GM10847 (cell line): Measurements from ENCODE around the gene GPSM1.

Source experiments
- POLR2A ChIP-seq: IDR thresholded peaks from 2 replicates; pipeline ENCODE4 v1.6.1; 2011; ENCODE audit not compliant: insufficient read length; ENCODE audit errors: extremely low read depth

GPSM1 gene

DNA sequence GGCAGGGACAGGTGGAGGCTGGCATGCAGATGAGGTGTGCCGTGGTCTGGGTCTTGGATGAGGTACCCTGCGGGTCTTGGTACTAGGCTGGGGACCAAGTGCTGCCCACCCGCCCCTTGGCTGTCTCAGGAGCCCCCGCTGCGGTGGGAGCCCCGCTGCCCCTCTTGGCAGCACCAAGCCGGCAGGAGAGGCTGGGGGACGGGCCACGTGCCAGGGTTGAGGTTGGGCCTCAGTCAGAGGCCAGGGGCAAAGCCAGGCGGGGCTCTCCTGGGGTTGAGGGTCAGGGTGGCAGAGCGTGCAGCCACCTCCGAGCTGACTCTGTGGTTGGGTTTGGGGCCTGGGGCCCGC is 44.2 kb downstream of the GPSM1 start:
- TF ChIP-seq POLR2A = no peak

DNA sequence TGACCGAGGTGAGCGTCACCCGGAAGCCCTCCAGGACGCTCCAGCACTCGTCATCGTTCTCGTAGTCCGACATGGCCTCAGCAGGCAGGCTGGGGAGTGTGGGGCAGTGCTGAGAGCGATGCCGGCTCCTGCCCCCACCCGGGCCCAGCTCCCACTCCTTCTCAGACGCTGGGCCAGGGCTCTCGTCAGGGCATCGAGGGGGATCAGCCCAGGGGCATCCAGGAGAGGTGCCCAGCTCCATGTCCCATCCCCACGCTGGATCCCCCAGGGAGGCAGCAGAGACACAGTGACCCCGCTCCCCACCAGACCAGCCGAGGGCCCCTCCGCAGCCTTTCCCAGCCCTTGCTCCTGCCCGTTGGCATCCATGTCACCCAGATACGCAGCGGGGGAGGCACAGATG is 44.7 kb downstream of the GPSM1 start:
- TF ChIP-seq POLR2A = no peak

DNA sequence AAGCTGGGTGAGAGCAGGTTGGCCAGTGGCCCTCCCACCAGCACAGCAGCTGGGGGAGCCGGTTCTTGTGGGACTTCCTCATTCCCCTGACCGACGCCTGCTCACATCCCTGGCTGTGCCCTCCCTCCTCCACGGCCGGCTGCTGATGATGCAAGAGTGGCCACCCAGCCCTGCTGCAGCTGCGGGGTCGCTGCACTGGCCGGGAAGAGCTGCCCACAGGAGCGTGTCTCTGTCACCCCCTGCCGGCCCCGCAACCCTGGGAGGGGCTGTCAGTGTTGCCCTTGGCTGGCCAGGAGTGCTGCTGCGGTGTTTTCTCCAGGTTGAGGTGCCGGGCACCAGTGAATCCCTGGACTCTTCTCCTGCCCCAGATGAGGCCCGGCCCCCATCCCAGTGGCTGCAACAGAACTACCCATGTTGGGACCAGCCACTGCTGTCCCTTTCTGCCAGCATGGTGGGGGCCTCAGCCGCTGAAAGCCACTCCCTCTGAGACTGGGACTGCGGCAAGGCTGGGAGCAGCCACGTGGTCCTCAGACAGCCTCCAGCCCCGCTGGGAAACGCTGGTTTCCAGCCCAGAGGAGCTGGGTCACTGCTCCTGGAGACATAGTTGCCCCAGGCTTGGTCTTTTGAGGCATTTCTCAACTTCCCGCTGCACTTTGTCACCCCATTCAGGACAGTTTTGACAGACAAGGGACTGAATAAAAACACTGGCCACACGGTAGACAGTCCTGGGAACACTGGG is 45.4 kb downstream of the GPSM1 start:
- no peak for TF ChIP-seq POLR2A

GRCh38 chr9:136373300-136374182 is 46.2 kb downstream of the GPSM1 start, which contains the start of gene CARD9:
CARD9 (minus strand) TSS chr9:136373669; CDS start chr9:136372078, 1,591 bp downstream.
- TF ChIP-seq POLR2A = no peak

GRCh38 chr9:136374183-136374575 is 46.8 kb downstream of the GPSM1 start:
- TF ChIP-seq POLR2A = no peak

DNA sequence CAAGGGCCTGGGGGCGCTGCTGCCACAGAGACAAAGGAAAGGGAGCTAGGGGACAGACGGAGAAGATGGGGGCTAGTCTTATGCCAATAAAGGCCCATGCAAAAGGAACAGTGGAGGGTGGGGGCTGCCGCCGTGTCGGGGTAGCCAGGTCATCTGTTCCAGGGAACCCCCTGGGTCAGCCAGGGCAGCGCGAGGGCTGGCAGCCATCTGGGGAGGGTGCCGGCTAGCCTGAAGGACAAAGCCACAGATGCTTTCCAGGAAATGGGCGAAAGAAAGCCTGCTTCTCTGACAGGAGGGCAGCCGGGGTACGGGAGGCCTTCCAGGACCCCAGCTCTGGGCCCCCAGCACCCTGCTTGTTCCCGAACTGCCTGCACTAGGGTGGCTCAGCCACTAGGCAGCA is 47.8 kb downstream of the GPSM1 start:
- no peak for TF ChIP-seq POLR2A

DNA sequence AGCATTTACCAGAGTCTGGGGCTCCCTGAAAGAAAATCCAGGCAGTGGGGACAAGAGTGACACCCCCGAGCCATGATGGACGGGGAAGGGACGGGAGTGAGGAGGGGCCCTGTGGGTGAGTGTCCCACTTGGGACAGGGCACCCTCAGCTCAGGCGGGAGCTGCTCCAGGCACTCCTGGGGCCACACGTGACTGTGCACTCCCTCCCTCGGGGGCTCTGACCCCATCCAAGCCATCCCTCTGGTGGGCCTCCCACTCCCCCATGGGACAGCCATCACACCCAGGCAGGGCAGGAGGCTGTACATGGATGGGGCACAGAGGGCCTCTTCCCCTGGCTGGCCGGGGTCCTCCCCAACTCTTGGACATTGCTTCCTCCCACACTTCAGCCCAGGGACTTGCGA is 49.1 kb downstream of the GPSM1 start:
- TF ChIP-seq POLR2A = no peak

DNA sequence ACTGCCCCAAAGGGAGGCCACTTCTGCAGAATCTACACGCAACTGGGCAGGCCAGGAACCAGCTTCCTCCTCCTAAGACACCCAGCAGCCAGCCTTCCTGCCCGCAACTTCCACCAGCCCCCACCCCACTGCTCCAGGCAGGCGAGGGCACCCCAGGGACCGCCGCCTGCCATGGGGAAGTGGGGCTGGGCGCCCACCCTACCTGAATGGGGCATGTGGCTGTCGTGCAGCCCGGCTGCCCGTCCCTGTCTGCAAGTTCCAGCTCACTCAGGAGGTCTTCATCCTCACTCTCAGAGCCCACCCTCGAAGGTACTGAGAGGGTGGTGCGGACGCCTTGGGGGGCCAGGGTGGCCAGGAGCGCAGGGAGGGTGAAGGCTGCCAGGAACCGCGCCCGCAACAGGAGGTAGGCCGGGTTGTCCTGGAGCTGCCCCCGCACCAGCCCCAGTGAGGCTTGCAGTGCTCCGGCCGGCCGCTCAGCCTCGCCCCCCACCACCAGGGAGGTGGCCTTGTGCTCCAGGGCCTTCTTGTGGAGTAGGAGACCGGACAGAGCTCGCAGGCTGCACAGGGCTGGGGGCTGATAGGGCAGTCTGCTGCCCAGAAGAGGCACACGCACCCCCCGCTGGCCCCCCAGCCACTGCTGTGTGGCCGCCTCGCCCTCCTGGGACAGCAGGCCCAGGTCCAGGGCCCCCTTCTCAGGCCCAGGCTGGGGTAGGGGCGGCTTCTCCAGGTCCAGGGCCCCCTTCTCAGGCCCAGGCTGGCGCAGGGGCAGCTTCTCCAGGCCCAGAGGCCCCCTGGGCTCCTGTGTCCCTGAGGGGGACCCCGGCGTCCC is 50.2 kb downstream of the GPSM1 start:
- no peak for TF ChIP-seq POLR2A

- no peak for TF ChIP-seq POLR2A
These were observed 51.0 kb downstream of the GPSM1 start for GRCh38 chr9:136378170-136379002.

GRCh38 chr9:136379003-136379287 is 51.6 kb downstream of the GPSM1 start:
- no peak for TF ChIP-seq POLR2A

- TF ChIP-seq POLR2A = no peak
These were observed 52.1 kb downstream of the GPSM1 start for GRCh38 chr9:136379401-136379800.

- no peak for TF ChIP-seq POLR2A
These were observed 52.6 kb downstream of the GPSM1 start for GRCh38 chr9:136379891-136380290.

DNA sequence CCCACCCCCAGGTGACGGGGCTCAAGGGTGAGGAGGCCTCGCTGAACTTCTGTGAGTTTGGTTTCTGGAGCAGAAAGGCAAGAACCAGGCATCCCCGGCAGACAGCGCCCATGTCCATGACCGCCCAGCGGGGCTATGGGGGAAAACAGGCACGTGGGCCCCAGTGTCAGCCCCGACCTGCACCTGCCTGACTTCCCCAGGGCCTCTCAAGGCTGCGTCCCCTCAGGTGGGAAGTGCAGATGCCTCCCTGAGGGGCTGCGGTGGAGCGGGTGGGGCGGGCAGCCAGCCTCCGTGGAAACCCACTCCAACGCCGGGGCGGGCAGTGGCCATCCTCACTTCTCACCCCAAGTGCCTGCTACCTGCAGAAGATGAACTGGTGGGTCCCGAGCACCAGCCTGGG is 53.0 kb downstream of the GPSM1 start:
- TF ChIP-seq POLR2A = no peak

GRCh38 chr9:136381311-136381710 is 54.0 kb downstream of the GPSM1 start:
- no peak for TF ChIP-seq POLR2A

DNA sequence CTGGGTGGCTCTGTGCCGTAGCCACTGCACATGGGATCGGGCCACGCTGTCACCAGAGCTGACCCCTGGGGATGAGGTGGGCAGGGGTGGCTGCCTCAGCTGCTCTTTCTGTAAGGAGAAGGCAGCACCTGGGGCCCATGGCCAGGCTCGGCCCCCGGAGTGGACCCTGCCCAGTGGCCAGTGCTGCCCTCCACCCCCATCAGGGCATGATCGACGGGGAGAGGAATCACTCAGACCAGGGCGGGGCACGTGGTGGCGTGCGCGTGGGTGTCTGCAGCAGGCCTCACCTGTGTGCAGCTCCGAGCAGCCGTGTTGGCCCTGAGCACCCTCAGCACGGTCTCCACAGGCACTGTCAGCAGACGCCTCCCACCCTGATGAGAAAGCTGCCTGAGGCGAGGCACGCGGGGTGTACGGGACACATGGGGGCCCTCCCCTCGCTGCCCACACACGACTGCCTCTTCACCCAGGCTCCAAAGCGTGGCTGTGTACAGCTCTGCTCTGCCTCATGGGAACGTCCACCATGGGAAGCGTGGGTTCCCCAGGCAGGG is 54.7 kb downstream of the GPSM1 start:
- no peak for TF ChIP-seq POLR2A
